Right renal cortex interstitium (tissue), 3 donors: Measurements from ENCODE around the gene LCOR. TPM values are rescaled to one million over a fixed set of nuclear protein-coding genes. Genes with fewer than 3 reads are reported as not detected.
"Not testable (repeated sequence)": the region's sequence is repeated elsewhere in the genome, so short reads cannot be mapped to it uniquely, and the experiment has no call there.

Experiments
- DNase-seq, 3 donors: peaks; one replicate each; pipeline ENCODE4 v3.0.0-alpha.2; 2013; ENCODE audit warnings: low read depth in 3 of 3, low spot score in 2 of 3
- polyA plus RNA-seq, 3 donors: library from polyadenylated mRNA; unstranded; fragments of 120-200 nt; gene quantifications; one replicate each; pipeline ENCODE4 v1.2.1, GENCODE V29; 2013; ENCODE audit not compliant: insufficient read length in 3 of 3

The LCOR gene
- polyA plus RNA-seq, 3 donors: 26.5 to 28.5 (median 28.5) TPM

GRCh38 chr10:96924861-96925260 lies 92.8 kb downstream of the LCOR start:
- DNase-seq: no peak

GRCh38 chr10:96930469-96930868 lies 98.4 kb downstream of the LCOR start:
- DNase-seq: no peak

- DNase-seq: no peak
Measured at GRCh38 chr10:96935148-96935547, 103.0 kb downstream of the LCOR start.

GRCh38 chr10:96935810-96936209 lies 103.7 kb downstream of the LCOR start:
- no peak for DNase-seq

- not testable (repeated sequence) for DNase-seq
Measured at GRCh38 chr10:96943161-96943560, 111.1 kb downstream of the LCOR start.

- no peak for DNase-seq
Measured at GRCh38 chr10:96947036-96947435, 114.9 kb downstream of the LCOR start.

GRCh38 chr10:96949039-96949683 lies 117.1 kb downstream of the LCOR start:
- DNase-seq: no peak

- DNase-seq: no peak
Measured at GRCh38 chr10:96951954-96952353, 119.9 kb downstream of the LCOR start.

GRCh38 chr10:96955794-96956193 lies 123.7 kb downstream of the LCOR start:
- no peak for DNase-seq

GRCh38 chr10:96958071-96958470 lies 126.0 kb downstream of the LCOR start:
- no peak for DNase-seq

GRCh38 chr10:96959733-96960132 lies 127.6 kb downstream of the LCOR start:
- DNase-seq: no peak

- no peak for DNase-seq
Measured at GRCh38 chr10:96960872-96961271, 128.8 kb downstream of the LCOR start.

GRCh38 chr10:96964131-96964530 lies 132.0 kb downstream of the LCOR start:
- no peak for DNase-seq

- no peak for DNase-seq
Measured at GRCh38 chr10:96967847-96968246, 135.7 kb downstream of the LCOR start.

GRCh38 chr10:96968682-96969423 lies 136.8 kb downstream of the LCOR start:
- no peak for DNase-seq

- no peak for DNase-seq
Measured at GRCh38 chr10:96971324-96971723, 139.2 kb downstream of the LCOR start.

- DNase-seq: no peak
Measured at GRCh38 chr10:96972264-96972663, 140.2 kb downstream of the LCOR start.

- no peak for DNase-seq
Measured at GRCh38 chr10:96973809-96974747, 142.0 kb downstream of the LCOR start.

GRCh38 chr10:96975136-96975535 lies 143.0 kb downstream of the LCOR start:
- DNase-seq: no peak

- DNase-seq: no peak
Measured at GRCh38 chr10:96978621-96979154, 146.6 kb downstream of the LCOR start.
